PC-3 (cell line): ENCODE results near the gene MAP1LC3B. TPM values are rescaled to one million over a fixed set of nuclear protein-coding genes. Genes with fewer than 3 reads are reported as not detected.

ENCODE experiments used
- ATAC-seq: fragments of 200-7000 bp; cut with Tn5 transposase; 2 replicates; pipeline ENCODE4 v1.9.1; 2020; ENCODE audit warnings: mild to moderate bottlenecking, moderate library complexity
- BruUV-seq: library from RNA; stranded (reverse); fragments of 400-500 nt; replicated peaks from 2 replicates; lab custom pipeline; 2021; lab: Mats Ljungman, UMichigan
- CTCF ChIA-PET: fragments of 300-600 bp; sonication (Branson Sonifier 250); formaldehyde crosslinking; loops from one replicate; lab custom pipeline; 2022; ENCODE audit warnings: antibody characterized with exemption; lab: Charles Lee
- POLR2A ChIA-PET: fragments of 300-600 bp; sonication (Branson Sonifier 250); formaldehyde crosslinking; loops from one replicate; lab custom pipeline; 2022; ENCODE audit warnings: antibody characterized with exemption; ENCODE audit not compliant: unreplicated experiment; lab: Charles Lee
- DNase-seq: peaks from one replicate; pipeline ENCODE4 v3.0.0-alpha.2; 2015
- H2AFZ ChIP-seq: fragments of 300-600 bp; sonication (generic); 2 replicates; pipeline ENCODE4 v1.6.0; 2016; ENCODE audit warnings: antibody characterized with exemption, low read length
- H3F3A ChIP-seq: fragments of 300-600 bp; sonication (generic); one replicate; pipeline ENCODE4 v1.6.0; 2017; ENCODE audit warnings: antibody characterized with exemption, low read length, control low read depth, mild to moderate bottlenecking; ENCODE audit not compliant: unreplicated experiment
- H3K27ac ChIP-seq: fragments of 300-600 bp; sonication (generic); 2 replicates; pipeline ENCODE4 v1.5.1; 2016; ENCODE audit warnings: mild to moderate bottlenecking, low read length
- H3K27me3 ChIP-seq: fragments of 300-600 bp; sonication (generic); 2 replicates; pipeline ENCODE4 v1.6.1; 2016; ENCODE audit warnings: low read length, mixed read lengths
- H3K36me3 ChIP-seq: fragments of 300-600 bp; sonication (generic); 2 replicates; pipeline ENCODE4 v1.6.1; 2016; ENCODE audit warnings: low read depth, mixed run types, low read length, mixed read lengths
- H3K4me1 ChIP-seq: fragments of 300-600 bp; sonication (generic); 2 replicates; pipeline ENCODE4 v1.5.1; 2016; ENCODE audit warnings: low read length; ENCODE audit not compliant: insufficient read depth
- H3K4me2 ChIP-seq: fragments of 300-600 bp; sonication (generic); 2 replicates; pipeline ENCODE4 v1.6.0; 2016; ENCODE audit warnings: low read length
- H3K4me3 ChIP-seq: fragments of 300-600 bp; sonication (generic); 2 replicates; pipeline ENCODE4 v1.5.1; 2016; ENCODE audit warnings: mild to moderate bottlenecking, low read length, mixed read lengths
- H3K79me2 ChIP-seq: fragments of 300-600 bp; sonication (generic); 2 replicates; pipeline ENCODE4 v1.6.1; 2017; ENCODE audit warnings: low read length, mixed read lengths
- H3K9ac ChIP-seq: fragments of 300-600 bp; sonication (generic); 2 replicates; pipeline ENCODE4 v1.6.0; 2016; ENCODE audit warnings: mild to moderate bottlenecking, low read length
- H3K9me2 ChIP-seq: fragments of 300-600 bp; sonication (generic); replicated peaks from 2 replicates; pipeline ENCODE4 v1.6.1; 2016; ENCODE audit warnings: mixed run types, low read length, mixed read lengths
- H3K9me3 ChIP-seq: fragments of 300-600 bp; sonication (generic); 2 replicates; pipeline ENCODE4 v1.6.1; 2016; ENCODE audit warnings: low read length, mixed read lengths
- H4K20me1 ChIP-seq: fragments of 300-600 bp; sonication (generic); 2 replicates; pipeline ENCODE4 v1.6.1; 2016; ENCODE audit warnings: low read length, mixed read lengths
- CTCF ChIP-seq: fragments of 300-600 bp; sonication (generic); conservative IDR thresholded peaks from 2 replicates; pipeline ENCODE4 v1.5.1; 2017; ENCODE audit warnings: antibody characterized with exemption, low read depth, mild to moderate bottlenecking, low read length
- EZH2 ChIP-seq: fragments of 300-600 bp; sonication (generic); IDR thresholded peaks from one replicate; pipeline ENCODE4 v1.6.1; 2017; ENCODE audit warnings: antibody characterized with exemption, mild to moderate bottlenecking, low read length; ENCODE audit not compliant: unreplicated experiment
- EZH2phosphoT487 ChIP-seq: fragments of 300-600 bp; sonication (generic); IDR thresholded peaks from 2 replicates; pipeline ENCODE4 v1.6.1; 2018; ENCODE audit warnings: mild to moderate bottlenecking, antibody characterized with exemption, low read length, borderline replicate concordance
- intact Hi-C: fragments of 100-400 bp; cut with micrococcal nuclease; formaldehyde crosslinking; loops from 2 replicates; pipeline ENCODE4 v1.9.0; 2023
- total RNA-seq: library from RNA; depleted of rRNA; stranded (reverse); fragments of >200 nt; gene quantifications from 2 replicates; pipeline ENCODE4 v1.2.3, GENCODE V29; 2014

The MAP1LC3B gene
- total RNA-seq, 1 experiment from 2014 or later = 11.9 TPM

GRCh38 chr16:87365021-87365713 is 27.0 kb upstream of the MAP1LC3B start:
- H3K9ac ChIP-seq = no peak overlapping the region
- no peaks in the 10 kb centered on the region for H3K27me3 ChIP-seq
- DNase-seq = no peak
- TF ChIP-seq EZH2 (no peak), CTCF (no peak), EZH2phosphoT487 (no peak)
- CTCF ChIA-PET = no interaction called here
- no peak overlapping the region for H3K4me3 ChIP-seq
- no peak overlapping the region for H3K4me2 ChIP-seq
- POLR2A ChIA-PET = no interaction called here
- no peak overlapping the region for H2AFZ ChIP-seq
- no TSS peak for BruUV-seq
- H3K79me2 ChIP-seq = peaks cover 32% of the 10 kb centered on the region; the same call in 1 of the 2 replicates
- no peak overlapping the region for H3K27ac ChIP-seq
- no peaks in the 10 kb centered on the region for H4K20me1 ChIP-seq
- intact Hi-C loops = no loop called here
- no peaks in the 10 kb centered on the region for H3K9me2 ChIP-seq
- no peaks in the 10 kb centered on the region for H3F3A ChIP-seq
- ATAC-seq = no peak
- H3K4me1 ChIP-seq = no peaks in the 10 kb centered on the region
- H3K9me3 ChIP-seq = no peaks in the 10 kb centered on the region
- H3K36me3 ChIP-seq = no peaks in the 10 kb centered on the region

GRCh38 chr16:87366288-87366687 is 25.8 kb upstream of the MAP1LC3B start:
- Histone ChIP-seq H3K27me3 (no peaks in the 10 kb centered on the region), H3K4me1 (no peaks in the 10 kb centered on the region), H2AFZ (no peak overlapping the region), H3K27ac (no peak overlapping the region), H3K4me3 (no peak overlapping the region), H4K20me1 (no peaks in the 10 kb centered on the region), H3K9me3 (no peaks in the 10 kb centered on the region), H3K4me2 (no peak overlapping the region), H3K9ac (no peak overlapping the region), H3F3A (no peaks in the 10 kb centered on the region), H3K9me2 (no peaks in the 10 kb centered on the region), H3K79me2 (peaks cover 43% of the 10 kb centered on the region), H3K36me3 (no peaks in the 10 kb centered on the region)
- CTCF ChIA-PET = no interaction called here
- DNase-seq (no peak), ATAC-seq (no peak)
- POLR2A ChIA-PET = no interaction called here
- TF ChIP-seq EZH2 (no peak), EZH2phosphoT487 (no peak), CTCF (no peak)
- no TSS peak for BruUV-seq
- intact Hi-C loops = no loop called here

GRCh38 chr16:87366930-87367329 is 25.2 kb upstream of the MAP1LC3B start:
- Histone ChIP-seq H3K9me3 (no peaks in the 10 kb centered on the region), H2AFZ (no peak overlapping the region), H3K4me2 (no peak overlapping the region), H3K36me3 (no peaks in the 10 kb centered on the region), H3K4me1 (no peaks in the 10 kb centered on the region), H4K20me1 (no peaks in the 10 kb centered on the region), H3K27me3 (no peaks in the 10 kb centered on the region), H3K79me2 (peaks cover 48% of the 10 kb centered on the region), H3K27ac (no peak overlapping the region), H3K9me2 (no peaks in the 10 kb centered on the region), H3F3A (no peaks in the 10 kb centered on the region), H3K4me3 (no peak overlapping the region), H3K9ac (no peak overlapping the region)
- ChIA-PET POLR2A (no interaction called here), CTCF (no interaction called here)
- BruUV-seq = no TSS peak
- TF ChIP-seq EZH2phosphoT487 (no peak), EZH2 (no peak), CTCF (no peak)
- ATAC-seq (no peak), DNase-seq (no peak)
- intact Hi-C loops = no loop called here
